Ramos (cell line): Measurements from ENCODE around the gene AOC3.
"Not testable (repeated sequence)": the region's sequence is repeated elsewhere in the genome, so short reads cannot be mapped to it uniquely, and the experiment has no call there.

Source experiments
- in situ Hi-C: fragments of 300-500 bp; cut with MboI; formaldehyde crosslinking; loops from one replicate; pipeline ENCODE4 v1.14.3; 2022; ENCODE audit warnings: low sequenced_read_pairs; ENCODE audit not compliant: unreplicated experiment

The AOC3 gene

DNA sequence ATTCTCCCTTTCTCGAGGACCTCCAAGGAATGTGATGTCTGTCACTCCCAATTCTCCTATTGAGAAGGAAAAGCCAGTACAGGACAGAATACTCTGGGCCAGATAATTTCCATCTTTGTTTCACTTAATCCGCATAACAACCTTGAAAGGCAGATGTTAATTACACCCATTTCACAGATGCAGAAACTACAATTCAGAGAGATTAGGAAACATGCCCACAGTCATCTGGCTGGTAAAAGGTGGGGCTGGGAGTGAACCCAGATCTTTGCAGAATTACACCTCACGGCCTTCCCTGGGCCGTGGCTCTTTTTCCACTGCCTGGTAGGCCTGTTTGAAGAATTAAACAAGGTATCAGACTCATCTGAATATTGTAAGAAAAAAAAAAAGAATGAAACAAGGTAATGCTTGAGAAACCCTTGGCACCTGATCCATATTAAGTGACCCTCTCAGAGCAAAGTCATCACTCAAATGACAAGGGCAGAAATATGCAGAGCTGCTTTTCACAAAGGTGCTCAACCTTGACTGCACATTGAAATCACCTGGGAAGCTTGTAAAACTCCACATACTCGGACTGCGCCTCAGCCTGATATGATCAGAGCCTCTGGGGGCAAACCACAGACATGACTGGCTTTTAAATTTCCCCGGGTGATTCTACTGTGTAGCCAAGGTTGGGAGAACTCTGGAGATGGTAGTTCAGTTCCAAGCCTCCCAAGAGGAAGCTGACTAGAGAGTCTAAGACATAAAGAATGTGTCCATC lies 33.0 kb downstream of the AOC3 start:
- in situ Hi-C loops = no loop called here

DNA sequence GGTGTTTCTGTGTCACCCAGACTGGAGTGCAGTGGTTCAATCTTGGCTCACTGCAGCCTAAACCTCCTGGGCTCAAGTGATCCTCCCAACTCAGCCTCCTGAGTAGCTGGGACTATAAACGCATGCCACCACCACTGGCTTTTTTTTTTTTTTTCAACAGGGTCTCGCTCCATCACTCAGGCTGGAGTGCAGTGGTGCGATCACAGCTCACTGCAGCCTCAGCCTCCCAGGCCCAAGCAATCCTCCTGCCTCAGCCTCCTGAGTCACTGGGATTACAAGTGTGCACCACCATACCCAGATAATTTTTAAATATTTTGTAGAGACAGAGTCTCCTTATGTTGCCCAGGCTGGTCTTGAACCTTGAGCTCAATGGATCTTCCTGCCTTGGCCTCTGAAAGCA lies 34.8 kb downstream of the AOC3 start:
- in situ Hi-C loops = not testable (repeated sequence)

DNA sequence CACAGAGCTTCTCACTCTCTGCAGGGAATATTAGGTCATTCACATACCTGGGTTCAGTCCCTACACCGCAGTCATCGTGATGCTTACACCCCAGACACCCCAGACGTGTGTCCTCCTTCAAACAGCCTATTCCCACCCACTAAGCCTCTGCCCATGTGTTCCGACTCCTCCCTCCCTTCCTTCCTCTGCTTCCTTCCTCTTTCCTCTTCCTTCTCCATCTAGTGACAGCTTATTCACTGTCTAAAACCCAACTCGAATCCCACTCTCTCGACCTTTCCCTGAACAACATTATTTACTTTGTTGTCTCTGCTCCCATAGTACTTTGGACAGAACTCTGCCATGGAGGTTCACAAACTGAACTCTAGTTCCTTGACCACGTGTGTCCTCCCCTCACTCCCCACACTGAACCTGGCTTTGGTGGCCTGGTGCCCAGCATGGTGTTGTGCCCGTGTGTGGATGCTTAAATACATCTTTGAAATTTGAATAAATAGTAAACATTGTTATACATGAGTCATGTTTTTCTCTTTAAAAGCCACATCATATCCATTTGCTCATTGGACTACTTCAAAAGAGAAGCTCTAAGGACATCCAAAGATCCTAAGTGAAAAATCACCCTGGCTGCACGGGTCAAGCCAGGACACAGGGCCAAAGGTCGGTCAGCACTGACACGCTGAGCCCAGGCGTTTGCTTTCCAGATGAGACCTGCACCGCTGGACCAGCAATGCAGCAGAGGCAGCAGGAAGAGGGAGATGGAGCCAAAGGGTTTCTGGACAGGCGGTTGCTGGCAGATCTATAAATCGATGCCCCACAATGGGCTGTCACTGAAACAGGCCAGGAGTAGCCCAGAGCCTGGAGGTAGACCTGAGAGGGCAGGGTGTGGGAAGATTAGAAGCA lies 35.5 kb downstream of the AOC3 start:
- in situ Hi-C loops = no loop called here

DNA sequence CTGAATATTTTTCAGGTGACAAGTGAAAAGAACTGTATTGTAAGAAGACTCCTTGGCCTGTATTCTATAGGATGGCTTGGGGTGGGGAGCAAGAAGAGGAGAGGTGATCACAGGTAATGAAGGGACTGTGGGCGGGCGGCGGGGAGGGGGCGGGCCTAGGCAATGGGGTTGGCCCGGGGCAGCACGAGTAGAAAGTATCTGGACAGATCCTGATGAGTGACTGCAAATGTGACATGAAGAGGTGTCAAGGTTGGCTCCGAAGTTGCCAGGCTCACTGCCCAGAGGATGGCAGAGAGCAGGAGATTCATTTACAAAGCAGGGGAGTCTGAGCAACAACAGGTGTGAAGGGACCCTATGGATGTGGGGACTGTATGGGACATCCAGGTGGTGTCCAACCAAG lies 38.8 kb downstream of the AOC3 start:
- in situ Hi-C loops = loop anchor here (10.0 kb wide), 1 partner anchor 65 kb away; no protein-coding TSS in a partner anchor

DNA sequence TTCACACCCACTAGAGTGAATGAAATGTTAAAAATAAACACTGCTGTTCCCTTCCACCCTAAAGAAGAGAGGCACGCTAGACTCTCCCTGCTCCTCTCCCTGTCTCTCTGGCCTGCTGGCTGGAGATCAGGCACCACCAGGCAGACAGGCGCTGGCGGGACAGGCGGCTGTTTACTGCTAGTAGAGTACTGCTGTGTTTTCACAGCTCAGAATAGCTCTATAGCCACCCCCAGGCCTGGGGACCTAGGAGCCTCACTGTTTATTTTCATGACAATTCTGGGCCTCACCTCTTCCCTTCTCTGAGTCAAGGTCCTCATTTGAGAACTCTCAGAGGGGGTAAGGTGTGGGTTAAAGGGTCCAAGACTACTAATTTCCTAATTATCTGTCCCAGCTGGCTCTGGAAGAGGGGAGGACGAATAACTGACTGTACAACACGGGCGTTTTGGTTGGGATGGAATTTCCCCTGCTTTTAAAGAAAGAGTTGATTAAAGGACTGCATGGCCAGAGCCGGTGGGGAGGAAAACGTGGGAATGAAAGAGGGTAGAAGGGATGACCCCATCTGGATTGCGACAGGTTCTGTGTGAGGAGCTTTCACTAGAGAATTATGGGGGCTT lies 40.6 kb downstream of the AOC3 start:
- in situ Hi-C loops = loop anchor here (10.0 kb wide), 1 partner anchor 63 kb away; no protein-coding TSS in a partner anchor

DNA sequence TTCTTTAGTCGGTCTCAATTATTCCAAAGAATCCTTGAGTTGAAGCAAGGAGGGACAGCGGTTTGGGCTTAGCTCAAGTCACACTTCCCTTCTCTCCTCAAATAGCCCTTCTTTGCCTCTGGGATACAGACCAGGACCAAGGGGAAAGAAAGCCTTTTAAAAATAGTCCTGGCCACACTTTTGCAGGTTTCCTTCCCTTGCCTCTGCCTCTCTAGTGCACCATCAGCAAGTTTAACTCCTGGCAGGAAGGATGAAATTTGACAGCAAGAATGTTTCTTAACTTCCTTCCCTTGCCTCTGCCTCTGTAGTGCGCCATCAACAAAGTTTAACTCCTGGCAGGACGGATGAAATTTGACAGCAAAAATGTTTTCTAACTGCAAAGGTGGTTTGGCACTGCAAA lies 42.4 kb downstream of the AOC3 start:
- in situ Hi-C loops = loop anchor here (10.0 kb wide), 1 partner anchor 61 kb away; no protein-coding TSS in a partner anchor

DNA sequence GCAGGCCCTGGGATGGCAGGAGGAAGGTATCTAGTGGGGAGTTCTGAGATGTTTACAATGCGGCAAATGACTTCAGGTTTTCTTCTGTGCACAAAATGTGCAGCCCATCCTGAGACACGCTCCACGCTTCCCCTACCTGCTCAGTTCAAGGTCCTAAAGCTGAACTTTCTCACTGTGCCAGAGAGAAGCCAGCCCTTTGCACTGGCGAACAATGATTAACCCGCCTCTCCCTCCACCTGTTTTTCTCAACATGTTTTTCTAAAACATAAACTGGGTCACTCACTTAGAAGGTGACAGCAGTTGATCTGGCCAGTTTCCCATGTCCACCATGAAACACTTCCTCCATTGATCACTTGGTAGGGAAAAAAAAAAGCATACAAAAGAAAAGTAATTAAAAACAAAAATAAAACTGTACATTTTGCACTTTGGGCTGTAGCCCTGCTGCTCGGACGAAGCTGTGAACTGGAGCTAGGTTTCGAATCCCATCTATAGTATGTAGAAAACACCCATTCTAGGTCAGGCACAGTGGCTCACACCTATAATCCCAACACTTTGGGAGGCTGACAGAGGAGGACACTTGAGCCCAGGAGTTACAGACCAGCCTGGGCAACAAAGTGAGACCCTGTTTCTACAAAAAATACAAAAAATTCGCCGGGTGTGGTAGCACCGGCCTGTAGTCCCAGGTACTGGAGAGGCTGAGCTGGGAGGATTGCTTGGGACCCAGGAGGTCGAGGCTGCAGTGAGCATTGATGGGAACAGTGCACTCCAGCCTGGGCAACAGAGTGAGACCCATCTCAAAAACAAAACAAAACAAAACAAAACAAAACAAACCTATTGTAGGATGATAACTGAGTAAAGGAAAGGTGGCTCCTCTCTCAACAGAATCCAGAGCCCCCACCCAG lies 43.5 kb downstream of the AOC3 start:
- in situ Hi-C loops = loop anchor here (10.0 kb wide), 1 partner anchor 60 kb away; no protein-coding TSS in a partner anchor

DNA sequence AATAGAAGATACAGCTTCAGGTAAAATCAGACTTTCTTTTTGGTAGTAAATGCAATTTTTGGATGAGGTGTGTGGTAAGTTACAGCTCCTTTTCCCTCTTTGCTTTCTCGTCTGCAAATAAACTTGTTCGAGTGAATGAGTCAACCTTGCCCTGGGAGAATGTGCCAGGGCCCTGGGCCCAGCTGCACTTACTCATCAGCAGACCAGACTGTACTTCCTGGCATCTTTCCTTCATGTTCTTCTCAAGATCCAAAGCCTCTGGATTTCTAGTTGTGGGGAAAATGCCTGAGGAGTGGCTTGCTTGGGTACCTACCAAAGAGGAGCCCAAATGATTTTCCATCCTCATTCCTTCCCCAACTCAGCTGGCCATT lies 44.2 kb downstream of the AOC3 start:
- in situ Hi-C loops = loop anchor here (10.0 kb wide), 1 partner anchor 60 kb away; no protein-coding TSS in a partner anchor

DNA sequence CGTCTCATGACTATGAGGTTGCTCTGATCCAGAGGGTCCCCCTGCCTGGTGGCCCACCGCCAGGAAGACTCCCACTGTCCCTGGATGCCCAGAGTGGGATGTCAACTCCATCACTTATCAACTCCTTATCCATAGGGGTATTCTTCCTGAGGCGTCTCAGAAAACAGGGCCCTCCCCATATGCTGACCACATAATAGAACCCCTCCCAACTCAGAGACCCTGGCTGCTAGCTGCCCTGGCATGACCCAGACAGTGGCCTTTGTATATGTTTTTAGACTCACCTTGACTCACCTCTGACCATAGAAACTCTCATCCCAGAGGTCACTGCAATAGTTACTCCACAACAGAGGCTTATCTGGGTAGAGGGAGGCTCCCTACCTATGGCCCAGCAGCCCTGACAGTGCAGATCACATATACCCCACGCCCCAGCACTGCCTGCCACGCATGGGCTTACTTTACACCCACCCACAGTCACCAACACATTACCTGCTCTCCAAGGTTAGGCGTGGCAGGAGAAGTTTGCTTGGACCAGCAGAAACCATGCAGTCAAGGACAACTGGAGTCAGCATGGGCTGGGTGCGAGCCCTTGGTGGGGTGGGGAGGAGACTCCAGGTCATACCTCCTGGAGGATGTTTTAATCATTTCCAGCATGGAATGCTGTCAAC lies 47.3 kb downstream of the AOC3 start:
- in situ Hi-C loops = loop anchor here (10.0 kb wide), 1 partner anchor 57 kb away; no protein-coding TSS in a partner anchor

DNA sequence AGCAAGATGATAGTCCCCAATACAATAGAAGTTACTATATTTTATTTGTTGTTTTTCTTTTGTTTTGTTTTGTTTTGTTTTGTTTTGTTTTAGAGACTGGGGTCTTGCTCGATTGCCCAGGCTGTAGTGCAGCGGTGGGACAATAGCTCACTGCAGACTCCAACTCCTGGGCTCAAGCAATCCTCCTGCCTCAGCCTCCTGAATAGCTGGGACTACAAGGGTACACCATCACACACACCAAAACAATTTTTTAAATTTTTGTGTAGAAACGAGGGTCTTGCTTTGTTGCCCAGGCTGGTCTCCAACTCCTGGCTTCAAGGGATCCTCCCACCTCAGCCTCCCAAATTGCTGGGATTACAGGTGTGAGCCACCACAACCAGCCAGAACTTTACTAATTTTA lies 49.0 kb downstream of the AOC3 start:
- in situ Hi-C loops = loop anchor here (10.0 kb wide), 1 partner anchor 55 kb away; no protein-coding TSS in a partner anchor

DNA sequence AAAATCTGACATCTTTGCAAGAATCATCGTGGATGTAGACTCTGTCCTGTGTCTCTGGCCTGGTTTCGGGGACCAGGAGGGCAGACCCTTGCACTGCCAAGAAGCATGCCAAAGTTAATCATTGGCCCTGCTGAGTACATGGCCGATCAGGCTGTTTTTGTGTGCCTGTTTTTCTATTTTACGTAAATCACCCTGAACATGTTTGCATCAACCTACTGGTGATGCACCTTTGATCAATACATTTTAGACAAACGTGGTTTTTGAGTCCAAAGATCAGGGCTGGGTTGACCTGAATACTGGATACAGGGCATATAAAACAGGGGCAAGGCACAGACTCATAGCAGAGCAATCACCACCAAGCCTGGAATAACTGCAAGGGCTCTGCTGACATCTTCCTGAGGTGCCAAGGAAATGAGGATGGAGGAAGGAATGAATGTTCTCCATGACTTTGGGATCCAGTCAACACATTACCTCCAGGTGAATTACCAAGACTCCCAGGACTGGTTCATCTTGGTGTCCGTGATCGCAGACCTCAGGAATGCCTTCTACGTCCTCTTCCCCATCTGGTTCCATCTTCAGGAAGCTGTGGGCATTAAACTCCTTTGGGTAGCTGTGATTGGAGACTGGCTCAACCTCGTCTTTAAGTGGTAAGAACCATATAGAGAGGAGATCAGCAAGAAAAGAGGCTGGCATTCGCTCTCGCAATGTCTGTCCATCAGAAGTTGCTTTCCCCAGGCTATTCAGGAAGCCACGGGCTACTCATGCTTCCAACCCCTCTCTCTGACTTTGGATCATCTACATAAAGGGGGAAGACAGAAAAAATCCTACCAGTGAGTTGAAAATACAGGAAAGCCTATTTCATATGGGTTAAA lies 49.7 kb downstream of the AOC3 start, which contains the start of gene G6PC1:
Gene G6PC1 (plus strand): TSS at position 340 of the 872 bp plus-strand sequence. CDS start 78 bp downstream, at position 418.
- in situ Hi-C loops = no loop called here

DNA sequence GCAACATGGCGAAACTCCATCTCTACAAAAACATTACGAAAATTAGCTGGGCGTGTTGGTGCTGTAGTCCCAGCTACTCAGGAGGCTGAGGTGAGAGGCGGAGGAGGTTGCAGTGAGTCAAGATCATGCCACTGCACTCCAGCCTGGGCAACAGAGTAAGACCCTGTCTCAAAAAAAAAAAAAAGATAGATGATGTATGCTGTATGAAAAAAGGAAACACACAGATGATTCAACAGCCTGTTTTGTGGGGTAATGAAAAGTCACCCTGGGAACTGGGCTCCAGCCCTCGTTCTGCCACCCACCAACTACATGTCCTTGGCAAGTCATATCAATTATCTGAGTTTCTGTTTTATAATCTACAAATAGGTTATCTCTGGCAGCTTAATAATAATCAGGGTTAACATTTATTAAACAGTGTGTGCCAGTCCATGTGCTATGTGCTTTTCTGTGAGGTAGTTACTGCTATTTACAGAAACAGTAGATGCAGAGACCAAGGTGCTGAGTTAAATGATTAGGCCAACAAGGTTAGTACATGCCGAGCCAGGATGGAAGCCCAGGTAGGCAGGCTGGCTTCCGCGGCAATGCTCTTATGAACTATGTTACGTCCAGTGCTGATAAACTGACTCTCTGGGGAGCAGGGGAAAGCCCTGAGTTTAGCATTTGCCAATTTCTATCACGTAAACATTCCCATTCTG lies 50.7 kb downstream of the AOC3 start:
- in situ Hi-C loops = no loop called here

DNA sequence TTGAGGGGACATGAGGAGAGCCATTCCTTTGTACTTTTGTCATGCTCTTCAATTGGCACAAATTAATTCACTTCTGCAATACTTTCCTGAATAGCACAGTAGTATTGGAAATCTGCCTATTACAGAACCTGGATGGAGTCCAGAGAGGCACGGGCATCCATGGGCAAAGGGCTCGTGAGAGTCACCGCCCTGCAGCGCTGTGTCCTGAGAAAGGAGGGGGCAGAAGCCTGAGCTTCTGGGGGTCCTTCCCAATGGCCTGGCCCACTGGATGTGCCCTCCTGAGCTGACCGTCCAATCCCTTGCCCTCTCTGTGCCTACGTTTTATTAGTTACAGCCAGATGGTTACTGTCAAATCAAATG lies 53.1 kb downstream of the AOC3 start:
- in situ Hi-C loops = no loop called here

DNA sequence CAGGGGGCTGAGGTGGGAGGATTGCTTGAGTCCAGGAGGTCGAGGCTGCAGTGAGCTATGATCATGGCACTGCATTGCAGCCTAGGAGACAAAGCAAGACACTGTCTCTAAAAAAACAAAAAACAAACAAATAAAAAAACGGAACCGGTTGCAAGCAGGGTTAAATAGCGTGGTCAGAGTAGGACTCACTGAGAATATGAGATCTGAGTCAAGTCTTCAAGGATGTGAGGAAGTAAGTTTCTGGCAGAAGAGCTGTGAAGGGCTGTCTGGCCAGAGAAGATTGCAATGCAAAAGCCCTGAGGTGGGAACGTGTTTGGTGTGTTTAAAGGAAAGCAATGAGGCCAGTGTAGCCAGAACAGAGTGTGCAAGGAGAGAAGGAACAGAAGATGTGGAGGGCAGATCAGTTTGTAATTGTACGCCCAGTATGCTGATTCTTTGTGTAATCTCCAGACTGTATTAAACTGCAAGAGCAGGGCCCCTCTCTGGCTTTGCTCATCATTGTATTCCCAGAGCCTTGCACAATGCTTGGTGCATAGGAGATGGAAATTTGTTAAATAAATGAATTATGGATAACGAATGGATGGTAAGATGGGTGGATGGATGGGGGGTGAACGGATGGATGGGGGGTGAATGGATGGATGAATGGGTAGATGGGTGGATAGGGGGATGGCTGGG lies 55.9 kb downstream of the AOC3 start:
- in situ Hi-C loops = no loop called here
